Measurements from ENCODE around the gene SYN1.

SYN1 gene

DNA sequence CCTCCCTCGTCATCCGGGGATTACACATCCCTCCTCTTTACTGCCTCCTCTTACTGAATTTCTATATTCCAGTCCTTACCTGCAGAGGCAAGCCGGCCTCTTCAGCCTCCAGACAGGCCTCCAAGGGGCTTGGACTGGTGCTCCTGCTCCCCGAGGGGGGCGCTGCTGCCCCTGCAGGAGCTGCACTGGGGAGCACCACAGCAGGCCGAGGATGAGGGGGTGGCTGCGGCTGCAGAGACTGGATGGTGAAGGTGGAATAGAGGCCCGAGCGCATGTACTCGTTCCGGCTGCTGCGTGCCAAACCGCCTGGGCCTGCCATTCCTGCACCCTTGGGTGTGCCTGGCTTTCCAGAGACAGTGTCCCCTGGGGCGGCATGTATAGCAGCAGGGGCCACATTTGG lies 19.2 kb upstream of the SYN1 start:
- Histone ChIP-seq H3K4me2 (no peak overlapping the region), H3K4me1 (peaks cover 6% of the 10 kb centered on the region; the same call in 1 of the 2 replicates), H3K36me3 (peaks cover 68% of the 10 kb centered on the region), H3K9ac (no peak overlapping the region), H3K4me3 (no peak overlapping the region), H3K9me3 (peaks cover 25% of the 10 kb centered on the region), H3K27me3 (peaks cover 53% of the 10 kb centered on the region), H4K20me1 (peaks cover 13% of the 10 kb centered on the region), H3K27ac (no peak overlapping the region)
- no peak for TF ChIP-seq Cebpa-rat (IDR thresholded peaks at IDR 0.05)

DNA sequence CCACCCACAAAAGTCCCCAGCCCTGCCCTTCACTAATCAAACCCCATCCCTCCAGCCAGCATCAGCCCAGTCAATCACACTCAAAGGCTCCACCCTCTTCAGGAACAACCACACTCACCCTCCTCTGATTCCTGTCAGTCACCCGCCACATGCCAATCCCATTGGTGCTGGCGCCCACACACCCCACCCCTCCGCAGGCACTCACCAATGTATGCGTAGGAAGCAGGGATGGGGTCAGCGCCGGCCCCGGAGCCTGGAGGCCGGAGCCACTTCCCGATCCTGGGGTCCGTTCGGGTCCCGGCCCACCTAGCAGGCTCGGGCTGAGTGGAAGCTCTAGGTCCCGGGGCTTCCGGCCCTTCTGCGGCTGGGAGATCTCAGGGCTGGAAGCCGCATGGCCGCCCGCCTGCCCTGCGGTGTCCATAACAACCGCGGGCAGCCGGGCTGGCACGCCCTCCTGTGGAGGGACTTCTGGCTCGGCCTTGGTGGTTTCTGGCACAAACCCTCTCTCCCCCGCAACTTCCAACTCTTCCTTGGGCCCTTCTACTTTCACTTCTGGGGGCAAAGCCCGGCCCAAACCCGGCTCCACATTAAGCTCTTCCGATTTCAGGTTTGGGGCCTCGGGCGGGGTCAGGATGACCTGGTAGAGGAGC lies 18.0 kb upstream of the SYN1 start:
- peaks cover 6% of the 10 kb centered on the region; the same call in 1 of the 2 replicates for H3K4me1 ChIP-seq
- peaks cover 25% of the 10 kb centered on the region for H3K9me3 ChIP-seq
- peaks cover 9% of the 10 kb centered on the region; the same call in 1 of the 2 replicates for H4K20me1 ChIP-seq
- H3K27ac ChIP-seq = peak overlapping the region; percentile 49; the same call in 1 of the 2 replicates
- peak overlapping the region; percentile 64 for H3K4me3 ChIP-seq
- H3K4me2 ChIP-seq = peak overlapping the region; percentile 56
- 0 out of 2 replicates have a peak overlapping the region, but pooled peaks have one; percentile 61 for H3K9ac ChIP-seq
- TF ChIP-seq Cebpa-rat (IDR thresholded peaks at IDR 0.05) = no peak
- H3K27me3 ChIP-seq = peaks cover 60% of the 10 kb centered on the region
- peaks cover 62% of the 10 kb centered on the region for H3K36me3 ChIP-seq

DNA sequence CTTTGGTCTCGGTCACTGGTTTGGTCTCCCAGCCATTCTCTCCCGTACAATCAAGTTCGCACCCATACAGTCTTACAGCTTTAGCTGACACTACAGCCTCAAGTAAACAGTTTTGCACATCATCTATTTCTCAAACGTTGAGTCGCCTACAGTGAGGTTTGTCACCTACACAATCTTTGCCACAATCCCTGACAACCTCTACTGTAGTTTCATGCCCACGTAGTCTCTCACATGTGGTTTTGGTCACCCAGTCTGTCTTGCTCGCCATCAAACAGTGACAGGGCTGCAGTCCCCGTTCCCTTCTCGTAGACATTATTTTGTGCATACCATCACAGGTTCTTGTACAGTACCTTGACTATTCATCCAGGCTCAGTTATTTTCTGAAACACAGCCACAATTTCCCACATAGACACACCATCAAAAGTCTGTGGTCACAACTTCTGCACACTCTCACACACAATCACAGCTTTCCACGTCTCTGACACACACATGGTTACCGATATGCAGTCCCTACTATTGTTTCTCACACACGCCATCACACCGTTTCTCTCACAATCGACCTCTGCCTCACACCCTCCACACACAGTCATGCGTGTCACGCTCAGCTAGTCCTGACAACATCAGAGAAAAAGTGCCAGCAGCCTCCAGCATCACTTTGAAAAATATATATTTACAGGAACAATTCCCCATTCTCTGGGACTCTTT lies 15.4 kb upstream of the SYN1 start:
- H3K9ac ChIP-seq = no peak overlapping the region
- H3K27ac ChIP-seq = no peak overlapping the region
- no peak overlapping the region for H3K4me2 ChIP-seq
- peaks cover 66% of the 10 kb centered on the region for H3K27me3 ChIP-seq
- peaks cover 17% of the 10 kb centered on the region for H3K9me3 ChIP-seq
- H3K36me3 ChIP-seq = peaks cover 35% of the 10 kb centered on the region
- H4K20me1 ChIP-seq = no peaks in the 10 kb centered on the region
- no peak overlapping the region for H3K4me3 ChIP-seq
- peaks cover 12% of the 10 kb centered on the region for H3K4me1 ChIP-seq
- no peak for TF ChIP-seq Cebpa-rat (IDR thresholded peaks at IDR 0.05)

DNA sequence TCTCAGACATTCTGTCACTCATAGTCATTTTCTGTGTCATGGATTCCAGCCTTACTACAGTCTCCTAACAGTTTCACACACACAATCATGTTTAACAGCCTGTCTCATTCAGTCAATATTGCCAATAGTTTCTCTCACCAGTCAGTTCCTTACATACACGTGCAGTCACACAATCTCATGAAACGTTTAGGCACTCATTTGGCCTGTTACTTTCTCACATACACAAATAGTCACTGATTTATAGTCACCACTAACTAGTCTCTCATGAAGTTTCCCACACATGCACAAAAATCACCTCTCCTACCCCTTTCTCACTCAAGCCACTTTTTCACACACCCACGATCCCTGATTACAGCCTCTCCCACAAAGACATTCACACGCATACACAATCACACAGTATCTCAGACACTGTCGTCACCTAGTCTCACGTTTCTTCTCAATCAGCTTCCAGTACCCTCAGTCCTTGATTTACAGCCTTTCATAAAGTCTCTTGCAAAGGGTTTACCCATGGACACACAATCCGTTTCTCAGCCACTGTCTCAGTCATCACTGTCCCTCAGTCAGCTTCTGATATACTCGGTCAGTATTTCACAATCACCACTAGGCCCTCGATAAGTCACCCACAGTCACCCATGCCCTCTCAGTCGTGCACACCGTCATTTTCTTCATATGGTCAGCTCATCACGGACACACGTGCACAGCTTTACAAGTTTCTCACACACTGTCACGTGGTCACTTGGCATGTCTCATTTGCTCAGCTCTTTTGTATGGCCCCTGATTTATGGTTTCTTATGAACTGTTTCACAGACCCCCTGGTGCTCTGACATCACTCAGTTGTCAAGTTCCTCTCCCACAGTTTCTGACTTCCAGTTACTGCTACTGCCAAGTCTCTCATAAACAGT lies 14.3 kb upstream of the SYN1 start:
- no peak for TF ChIP-seq Cebpa-rat (IDR thresholded peaks at IDR 0.05)
- H4K20me1 ChIP-seq = no peaks in the 10 kb centered on the region

DNA sequence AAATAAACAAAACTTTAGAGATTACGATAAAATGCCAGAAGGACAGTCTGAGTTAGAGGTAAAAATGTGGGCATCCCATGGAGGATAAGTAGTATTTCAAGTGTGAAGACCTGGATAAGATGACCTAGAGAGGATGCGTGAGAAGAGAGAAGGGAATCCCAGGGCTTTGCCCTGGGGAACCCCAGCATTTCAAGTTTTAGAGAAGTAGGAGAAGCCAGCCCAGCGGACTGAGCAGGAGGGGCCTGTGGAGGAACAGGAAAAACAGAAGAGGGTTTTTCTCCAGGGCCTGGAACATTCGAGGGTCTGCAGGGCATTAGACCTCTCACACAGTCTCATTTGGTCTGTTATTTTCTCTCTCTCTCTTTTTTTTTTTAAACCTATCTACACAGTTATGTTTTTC lies 13.0 kb upstream of the SYN1 start:
- Histone ChIP-seq H3K4me1 (peaks cover 19% of the 10 kb centered on the region), H3K27me3 (peaks cover 60% of the 10 kb centered on the region), H3K9ac (no peak overlapping the region), H3K4me2 (no peak overlapping the region), H3K36me3 (peaks cover 22% of the 10 kb centered on the region), H4K20me1 (no peaks in the 10 kb centered on the region), H3K27ac (no peak overlapping the region), H3K4me3 (no peak overlapping the region), H3K9me3 (no peaks in the 10 kb centered on the region)
- no peak for TF ChIP-seq Cebpa-rat (IDR thresholded peaks at IDR 0.05)

More for the DNA sequence above, 14.3 kb upstream of the SYN1 start:
- H3K9ac ChIP-seq = no peak overlapping the region
- H3K4me3 ChIP-seq = no peak overlapping the region
- peaks cover 6% of the 10 kb centered on the region for H3K9me3 ChIP-seq
- peaks cover 19% of the 10 kb centered on the region for H3K4me1 ChIP-seq
- H3K27ac ChIP-seq = no peak overlapping the region
- peaks cover 65% of the 10 kb centered on the region for H3K27me3 ChIP-seq
- no peak overlapping the region for H3K4me2 ChIP-seq
- peaks cover 26% of the 10 kb centered on the region for H3K36me3 ChIP-seq

DNA sequence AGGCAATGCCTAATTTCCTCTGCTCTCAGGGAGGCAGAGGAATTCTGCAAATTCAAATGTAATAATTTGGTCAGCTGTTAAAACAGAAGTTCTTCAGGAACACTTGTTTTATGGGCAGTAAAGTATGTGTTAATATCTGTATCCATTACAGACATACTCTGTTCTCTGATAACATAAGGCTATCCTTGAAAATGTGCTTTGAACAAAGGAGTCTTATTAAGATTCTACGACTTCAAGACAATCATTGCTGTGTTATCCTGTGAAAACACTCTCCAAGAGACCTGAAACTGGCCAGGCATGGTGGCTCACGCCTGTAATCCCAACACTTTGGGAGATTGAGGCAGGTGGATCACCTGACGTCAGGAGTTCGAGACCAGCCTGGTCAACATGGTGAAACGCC lies 12.0 kb upstream of the SYN1 start:
- no peaks in the 10 kb centered on the region for H4K20me1 ChIP-seq
- peaks cover 57% of the 10 kb centered on the region for H3K27me3 ChIP-seq
- TF ChIP-seq Cebpa-rat (IDR thresholded peaks at IDR 0.05) = no peak
- peaks cover 19% of the 10 kb centered on the region for H3K4me1 ChIP-seq
- peaks cover 18% of the 10 kb centered on the region for H3K36me3 ChIP-seq
- no peaks in the 10 kb centered on the region for H3K9me3 ChIP-seq
- H3K4me3 ChIP-seq = no peak overlapping the region
- H3K27ac ChIP-seq = no peak overlapping the region
- no peak overlapping the region for H3K4me2 ChIP-seq
- no peak overlapping the region for H3K9ac ChIP-seq

DNA sequence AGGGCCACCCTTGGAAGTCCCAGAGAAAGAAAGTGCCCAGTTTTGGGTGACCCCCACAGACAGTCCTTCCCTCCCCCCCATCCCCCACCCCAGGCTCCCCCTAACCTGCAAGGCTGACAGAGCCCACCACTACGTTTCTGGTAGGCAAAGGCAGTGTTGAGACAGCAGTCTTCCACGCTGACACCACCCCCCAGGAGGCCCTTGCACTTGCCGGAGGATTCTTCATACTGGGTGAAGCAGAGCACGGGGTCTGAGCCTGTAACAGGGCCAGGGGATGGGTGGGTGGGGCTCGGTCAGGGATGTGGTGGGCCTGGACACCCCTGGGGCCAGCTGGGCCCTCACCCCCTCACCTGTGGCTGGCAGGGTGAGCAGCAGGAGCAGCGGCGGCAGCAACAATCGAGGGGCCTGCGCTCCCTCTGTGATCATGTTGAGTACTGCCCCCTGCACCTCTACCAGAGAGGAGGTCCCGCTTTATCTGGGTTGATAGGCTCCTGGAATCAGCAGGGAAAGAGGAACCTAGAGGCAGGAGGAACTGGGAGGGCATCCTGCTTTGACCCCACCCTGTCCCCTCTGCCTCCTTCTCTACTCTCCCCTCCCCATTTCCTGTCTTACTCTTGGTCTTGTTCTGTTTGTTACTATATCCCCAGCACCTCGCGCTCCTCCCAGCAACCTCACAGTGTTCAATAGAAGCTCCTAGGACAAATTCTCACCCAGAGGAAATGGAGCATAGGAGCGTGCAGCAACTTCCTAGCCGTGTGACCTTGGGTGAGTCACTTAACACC lies 10.0 kb upstream of the SYN1 start, which contains the start of gene CFP:
TSS of gene CFP (minus strand) at position 512 of the 782 bp plus-strand sequence. CDS start at position 426, 86 bp downstream.
- Histone ChIP-seq H3K27ac (no peak within 1 kb of the TSS), H3K4me1 (peaks cover 19% of the 10 kb centered on the region), H3K36me3 (0 out of 2 replicates have a peak, but pooled peaks cover 5% of the 10 kb centered on the region), H3K9me3 (no peaks in the 10 kb centered on the region), H3K4me3 (no peak within 1 kb of the TSS), H3K27me3 (peaks cover 45% of the 10 kb centered on the region), H4K20me1 (peaks cover 9% of the 10 kb centered on the region; the same call in 1 of the 2 replicates), H3K4me2 (peak within 1 kb of the TSS; percentile 64), H3K9ac (no peak within 1 kb of the TSS)
- TF ChIP-seq Cebpa-rat (IDR thresholded peaks at IDR 0.05) = no peak

DNA sequence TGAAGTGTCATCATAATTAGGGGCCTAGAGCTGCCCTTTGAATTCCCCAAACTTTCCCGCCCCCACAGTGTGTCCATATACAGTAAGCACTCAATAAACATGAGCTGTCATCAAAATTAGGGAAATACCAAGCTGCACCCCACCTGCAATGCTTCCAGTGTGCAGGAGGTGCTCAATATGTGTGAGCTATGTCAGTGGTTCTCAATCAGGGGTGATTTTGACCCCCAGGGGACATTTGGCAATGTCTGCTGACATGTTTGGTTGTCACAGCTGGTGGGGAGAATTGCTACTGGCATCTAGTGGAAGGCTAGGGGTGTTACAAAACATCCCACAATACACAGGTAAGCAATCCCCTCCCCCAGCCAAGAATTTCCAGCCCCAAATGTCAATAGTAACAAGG lies 9.3 kb upstream of the SYN1 start:
- Histone ChIP-seq H4K20me1 (peaks cover 9% of the 10 kb centered on the region; the same call in 1 of the 2 replicates), H3K4me3 (no peak overlapping the region), H3K4me2 (peak overlapping the region; percentile 7; the same call in 1 of the 2 replicates), H3K27ac (no peak overlapping the region), H3K27me3 (peaks cover 45% of the 10 kb centered on the region), H3K9ac (no peak overlapping the region), H3K9me3 (no peaks in the 10 kb centered on the region), H3K36me3 (no peaks in the 10 kb centered on the region), H3K4me1 (peaks cover 19% of the 10 kb centered on the region)
- no peak for TF ChIP-seq Cebpa-rat (IDR thresholded peaks at IDR 0.05)

DNA sequence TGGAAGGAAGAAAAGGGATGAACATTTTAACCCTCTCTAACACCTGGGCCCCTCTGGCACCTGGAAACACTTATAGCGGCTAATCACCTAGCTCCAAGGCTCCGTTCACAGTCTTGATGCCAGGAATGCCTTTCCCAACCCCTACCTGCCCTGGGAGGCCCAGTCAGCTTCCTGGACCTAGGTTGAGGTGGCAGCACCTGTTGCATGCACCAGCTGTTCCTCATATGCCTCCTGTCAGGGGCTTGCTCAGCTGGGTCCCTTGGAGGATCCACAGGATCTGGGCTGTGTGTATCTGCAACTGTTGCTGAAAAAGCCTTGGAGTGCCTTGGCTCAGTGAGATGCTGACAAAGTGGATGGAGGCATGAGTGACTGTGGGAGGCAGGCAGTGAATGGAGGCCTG lies 5.7 kb upstream of the SYN1 start:
- Histone ChIP-seq H3K27ac (no peak overlapping the region), H3K9ac (no peak overlapping the region), H3K4me1 (peaks cover 26% of the 10 kb centered on the region), H3K36me3 (no peaks in the 10 kb centered on the region), H3K4me2 (no peak overlapping the region), H3K9me3 (no peaks in the 10 kb centered on the region), H3K4me3 (no peak overlapping the region), H4K20me1 (peaks cover 9% of the 10 kb centered on the region; the same call in 1 of the 2 replicates), H3K27me3 (peaks cover 26% of the 10 kb centered on the region)
- no peak for TF ChIP-seq Cebpa-rat (IDR thresholded peaks at IDR 0.05)
